Measurements from ENCODE around the gene PDE2A.

DNA sequence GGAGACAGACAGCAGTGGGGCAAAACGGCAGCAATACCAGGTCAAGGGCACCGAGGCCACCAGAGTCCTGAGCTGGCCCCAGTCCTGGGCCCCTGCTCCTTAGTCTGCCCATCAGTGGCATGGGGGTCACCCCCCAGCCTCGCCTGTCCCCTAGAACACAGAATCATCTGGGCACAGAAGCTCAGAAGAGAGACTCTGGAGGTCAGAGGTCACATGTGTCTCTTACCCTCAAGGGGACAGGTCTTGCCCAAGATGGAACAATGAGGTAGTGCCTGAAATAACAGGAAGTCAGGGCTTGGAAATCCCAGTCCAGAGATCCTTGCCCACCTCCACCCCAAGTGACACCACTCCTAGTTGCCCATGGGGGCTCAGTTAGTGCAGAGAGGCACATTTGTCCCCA lies 20.6 kb downstream of the PDE2A start:
- TF ChIP-seq, protein P1, sequence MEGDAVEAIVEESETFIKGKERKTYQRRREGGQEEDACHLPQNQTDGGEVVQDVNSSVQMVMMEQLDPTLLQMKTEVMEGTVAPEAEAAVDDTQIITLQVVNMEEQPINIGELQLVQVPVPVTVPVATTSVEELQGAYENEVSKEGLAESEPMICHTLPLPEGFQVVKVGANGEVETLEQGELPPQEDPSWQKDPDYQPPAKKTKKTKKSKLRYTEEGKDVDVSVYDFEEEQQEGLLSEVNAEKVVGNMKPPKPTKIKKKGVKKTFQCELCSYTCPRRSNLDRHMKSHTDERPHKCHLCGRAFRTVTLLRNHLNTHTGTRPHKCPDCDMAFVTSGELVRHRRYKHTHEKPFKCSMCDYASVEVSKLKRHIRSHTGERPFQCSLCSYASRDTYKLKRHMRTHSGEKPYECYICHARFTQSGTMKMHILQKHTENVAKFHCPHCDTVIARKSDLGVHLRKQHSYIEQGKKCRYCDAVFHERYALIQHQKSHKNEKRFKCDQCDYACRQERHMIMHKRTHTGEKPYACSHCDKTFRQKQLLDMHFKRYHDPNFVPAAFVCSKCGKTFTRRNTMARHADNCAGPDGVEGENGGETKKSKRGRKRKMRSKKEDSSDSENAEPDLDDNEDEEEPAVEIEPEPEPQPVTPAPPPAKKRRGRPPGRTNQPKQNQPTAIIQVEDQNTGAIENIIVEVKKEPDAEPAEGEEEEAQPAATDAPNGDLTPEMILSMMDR (IDR thresholded peaks at IDR 0.05): no peak
- no peak for TF ChIP-seq POLR2A (IDR thresholded peaks at IDR 0.05)

Data from uterus (tissue), 2 donors.